HepG2 (cell line): ENCODE measurements around the gene PSMB3. TPM values are rescaled to one million over a fixed set of nuclear protein-coding genes. Genes with fewer than 3 reads are reported as not detected.

ENCODE experiments used
- ARNT2 ChIP-seq: sonication (generic); formaldehyde crosslinking; IDR thresholded peaks from 2 replicates; pipeline ENCODE4 v1.8.0; 2022; ENCODE audit warnings: mild to moderate bottlenecking, low read depth, missing genetic modification reagents, moderate library complexity
- ATAD3A ChIP-seq: sonication (generic); formaldehyde crosslinking; IDR thresholded peaks from 2 replicates; pipeline ENCODE4 v1.4.0; 2020; ENCODE audit warnings: missing genetic modification reagents
- ATM ChIP-seq: fragments of 450-650 bp; IDR thresholded peaks from 2 replicates; pipeline ENCODE4 v1.7.1; 2017; ENCODE audit warnings: mild to moderate bottlenecking, borderline replicate concordance
- BRD4 ChIP-seq: sonication (generic); formaldehyde crosslinking; IDR thresholded peaks from 2 replicates; pipeline ENCODE4 v1.4.0; 2020; ENCODE audit warnings: missing genetic modification reagents
- FOXJ3 ChIP-seq: sonication (generic); formaldehyde crosslinking; IDR thresholded peaks from 2 replicates; pipeline ENCODE4 v1.4.0; 2020; ENCODE audit warnings: missing genetic modification reagents, mild to moderate bottlenecking, borderline replicate concordance
- MEIS2 ChIP-seq: sonication (generic); formaldehyde crosslinking; IDR thresholded peaks from 2 replicates; pipeline ENCODE4 v1.9.0; 2021; ENCODE audit warnings: mild to moderate bottlenecking, missing genetic modification reagents
- MTA3 ChIP-seq: sonication (generic); formaldehyde crosslinking; IDR thresholded peaks from 2 replicates; pipeline ENCODE4 v1.4.0; 2020; ENCODE audit warnings: missing genetic modification reagents
- PHF5A ChIP-seq: IDR thresholded peaks from one replicate; pipeline ENCODE4 v1.6.1; 2018; ENCODE audit warnings: low read depth, missing genetic modification reagents; ENCODE audit not compliant: unreplicated experiment
- REXO4 ChIP-seq: sonication (generic); formaldehyde crosslinking; IDR thresholded peaks from 2 replicates; pipeline ENCODE4 v1.8.0; 2022; ENCODE audit warnings: missing genetic modification reagents, mild to moderate bottlenecking, borderline replicate concordance
- RFX1 ChIP-seq: fragments of 450-650 bp; IDR thresholded peaks from 2 replicates; pipeline ENCODE4 v1.6.1; 2017
- SNRNP70 ChIP-seq: fragments of 200-400 bp; formaldehyde crosslinking; IDR thresholded peaks from 2 replicates; pipeline ENCODE4 v1.6.1; 2017; ENCODE audit warnings: mild to moderate bottlenecking, low read depth, low read length, moderate library complexity
- TCF12 ChIP-seq, 2 experiments: fragments of 450-650 bp in 1 of 2; sonication (generic) in 1 of 2; formaldehyde crosslinking in 1 of 2; IDR thresholded peaks; 2 replicates each; pipeline versions ENCODE4 v1.6.1 to v1.8.0; 2017 to 2022; ENCODE audit warnings: antibody characterized with exemption in 1 of 2, mild to moderate bottlenecking in 1 of 2, missing genetic modification reagents in 1 of 2, moderate library complexity in 1 of 2
- ZFX ChIP-seq: sonication (generic); formaldehyde crosslinking; IDR thresholded peaks from 2 replicates; pipeline ENCODE4 v1.4.0; 2020; ENCODE audit warnings: mild to moderate bottlenecking, low read depth, missing genetic modification reagents, moderate library complexity
- ZNF24 ChIP-seq: fragments of 450-650 bp; IDR thresholded peaks from 2 replicates; pipeline ENCODE4 v1.6.1; 2017; ENCODE audit warnings: antibody characterized with exemption, mild to moderate bottlenecking
- ZNF746 ChIP-seq: sonication (generic); formaldehyde crosslinking; IDR thresholded peaks from 2 replicates; pipeline ENCODE4 v1.8.0; 2022; ENCODE audit warnings: mild to moderate bottlenecking, missing genetic modification reagents
- ZNF761 ChIP-seq: sonication (generic); formaldehyde crosslinking; conservative IDR thresholded peaks from 2 replicates; pipeline ENCODE4 v1.4.0; 2020; ENCODE audit warnings: mild to moderate bottlenecking, missing genetic modification reagents
- ZZZ3 ChIP-seq: sonication (generic); formaldehyde crosslinking; IDR thresholded peaks from 2 replicates; pipeline ENCODE4 v1.4.0; 2020; ENCODE audit warnings: missing genetic modification reagents, mild to moderate bottlenecking, borderline replicate concordance
- polyA plus RNA-seq, 8 experiments: library from polyadenylated mRNA; depleted of rRNA in 3 of 8; stranded (reverse) in 7 of 8; unstranded in 1 of 8; fragments of >200 nt; fragmentation: Illumina TruSeq in 4 of 8; extraction: Trizol in 4 of 8; gene quantifications; 2 replicates each; pipeline versions ENCODE4 v1.2.1 to v1.2.3, GENCODE V29; 2011 to 2016; ENCODE audit warnings: low read depth in 4 of 8, missing spikeins in 1 of 8, mixed read lengths in 1 of 8; ENCODE audit not compliant: insufficient read depth in 1 of 8
- total RNA-seq, 5 experiments: library from RNA; depleted of rRNA; stranded (reverse); fragments of >200 nt; fragmentation: Illumina TruSeq; extraction: Trizol; gene quantifications; 2 replicates each; pipeline ENCODE4 v1.2.3, GENCODE V29; 2016; ENCODE audit warnings: low read depth in 1 of 5
- TF ChIP-seq, protein P1 (sequence below): sonication (generic); formaldehyde crosslinking; IDR thresholded peaks from 2 replicates; pipeline ENCODE4 v1.4.0; 2020; ENCODE audit warnings: mild to moderate bottlenecking, low read depth, missing genetic modification reagents
- TF ChIP-seq, protein P2 (sequence below): sonication (generic); formaldehyde crosslinking; IDR thresholded peaks from 2 replicates; pipeline ENCODE4 v1.5.1; 2020; ENCODE audit warnings: mild to moderate bottlenecking, missing genetic modification reagents, moderate library complexity
- TF ChIP-seq, protein P3 (sequence below): IDR thresholded peaks from 2 replicates; pipeline ENCODE4 v1.6.1; 2016; ENCODE audit warnings: missing genetic modification reagents, missing compliant biosample characterization
- TF ChIP-seq, protein P4 (sequence below): IDR thresholded peaks from 2 replicates; pipeline ENCODE4 v1.6.1; 2012; ENCODE audit warnings: inconsistent platforms
- TF ChIP-seq, protein P5 (sequence below): sonication (generic); formaldehyde crosslinking; IDR thresholded peaks from 2 replicates; pipeline ENCODE4 v1.5.0; 2020; ENCODE audit warnings: mild to moderate bottlenecking, missing genetic modification reagents

PSMB3 gene
- total and polyA plus RNA-seq, 2 of the 13 experiments (the other 11 are each of a cell fraction or from before 2014, with no cell fraction given): 366 to 517 TPM

DNA sequence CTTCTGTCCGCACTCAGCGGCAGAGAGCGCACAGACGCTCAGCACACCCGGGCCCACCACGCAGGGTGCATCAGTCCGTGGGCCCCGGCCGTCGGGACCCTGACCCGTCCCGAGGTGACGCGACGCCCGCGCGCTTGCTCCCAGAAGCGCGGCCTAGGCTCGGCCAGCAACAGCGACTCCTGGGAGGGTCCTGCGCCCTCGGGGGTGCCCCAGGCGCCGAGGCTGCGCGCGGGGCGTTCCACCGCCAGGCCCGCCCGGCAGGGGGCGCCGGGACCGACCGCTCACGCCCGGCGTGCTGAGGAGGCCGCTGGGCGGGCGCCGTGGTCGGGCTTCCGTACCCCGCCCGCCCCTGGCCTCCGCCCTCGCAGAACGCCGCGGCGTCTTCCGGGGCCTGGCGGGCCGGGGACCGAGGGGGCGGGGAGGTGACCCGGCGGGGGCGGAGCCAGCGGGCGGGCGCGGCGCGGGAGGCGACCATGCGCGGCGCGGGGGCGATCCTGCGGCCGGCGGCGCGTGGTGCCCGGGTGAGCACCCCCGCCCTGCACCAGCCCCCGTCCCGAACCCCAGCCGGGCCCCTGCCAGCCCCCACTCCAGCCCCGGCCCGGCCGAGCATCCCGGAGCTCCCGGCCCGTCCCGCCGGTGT, 22.5 kb upstream of the PSMB3 start, which contains the start of gene CISD3 (continued):
- TF ChIP-seq TCF12 (IDR thresholded peaks at IDR 0.05) (no peak), TCF12 (CRISPR knock-in tag; IDR thresholded peaks at IDR 0.05) (peak; percentile 64; the same call in 1 of the 2 replicates), ZNF746 (CRISPR knock-in tag) (peak; percentile 62; the same call in 1 of the 2 replicates), RFX1 (no peak), ATM (no peak), ARNT2 (CRISPR knock-in tag) (peak; percentile 83), ZNF24 (peak; percentile 61; the same call in 1 of the 2 replicates), ZNF761 (CRISPR knock-in tag) (no peak), REXO4 (no peak), PHF5A (CRISPR knock-in tag) (peak; percentile 74), MTA3 (no peak), SNRNP70 (no peak), BRD4 (CRISPR knock-in tag) (no peak), MEIS2 (CRISPR knock-in tag) (peak; percentile 76), ZZZ3 (CRISPR knock-in tag) (no peak; the same call in 1 of the 2 replicates), ATAD3A (CRISPR knock-in tag) (0 out of 2 replicates have a peak, but pooled peaks have one; percentile 42), ZFX (peak; percentile 73), FOXJ3 (CRISPR knock-in tag) (no peak)
- TF ChIP-seq, protein P1, sequence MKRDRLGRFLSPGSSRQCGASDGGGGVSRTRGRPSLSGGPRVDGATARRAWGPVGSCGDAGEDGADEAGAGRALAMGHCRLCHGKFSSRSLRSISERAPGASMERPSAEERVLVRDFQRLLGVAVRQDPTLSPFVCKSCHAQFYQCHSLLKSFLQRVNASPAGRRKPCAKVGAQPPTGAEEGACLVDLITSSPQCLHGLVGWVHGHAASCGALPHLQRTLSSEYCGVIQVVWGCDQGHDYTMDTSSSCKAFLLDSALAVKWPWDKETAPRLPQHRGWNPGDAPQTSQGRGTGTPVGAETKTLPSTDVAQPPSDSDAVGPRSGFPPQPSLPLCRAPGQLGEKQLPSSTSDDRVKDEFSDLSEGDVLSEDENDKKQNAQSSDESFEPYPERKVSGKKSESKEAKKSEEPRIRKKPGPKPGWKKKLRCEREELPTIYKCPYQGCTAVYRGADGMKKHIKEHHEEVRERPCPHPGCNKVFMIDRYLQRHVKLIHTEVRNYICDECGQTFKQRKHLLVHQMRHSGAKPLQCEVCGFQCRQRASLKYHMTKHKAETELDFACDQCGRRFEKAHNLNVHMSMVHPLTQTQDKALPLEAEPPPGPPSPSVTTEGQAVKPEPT (CRISPR knock-in tag): no peak
- TF ChIP-seq, protein P2, sequence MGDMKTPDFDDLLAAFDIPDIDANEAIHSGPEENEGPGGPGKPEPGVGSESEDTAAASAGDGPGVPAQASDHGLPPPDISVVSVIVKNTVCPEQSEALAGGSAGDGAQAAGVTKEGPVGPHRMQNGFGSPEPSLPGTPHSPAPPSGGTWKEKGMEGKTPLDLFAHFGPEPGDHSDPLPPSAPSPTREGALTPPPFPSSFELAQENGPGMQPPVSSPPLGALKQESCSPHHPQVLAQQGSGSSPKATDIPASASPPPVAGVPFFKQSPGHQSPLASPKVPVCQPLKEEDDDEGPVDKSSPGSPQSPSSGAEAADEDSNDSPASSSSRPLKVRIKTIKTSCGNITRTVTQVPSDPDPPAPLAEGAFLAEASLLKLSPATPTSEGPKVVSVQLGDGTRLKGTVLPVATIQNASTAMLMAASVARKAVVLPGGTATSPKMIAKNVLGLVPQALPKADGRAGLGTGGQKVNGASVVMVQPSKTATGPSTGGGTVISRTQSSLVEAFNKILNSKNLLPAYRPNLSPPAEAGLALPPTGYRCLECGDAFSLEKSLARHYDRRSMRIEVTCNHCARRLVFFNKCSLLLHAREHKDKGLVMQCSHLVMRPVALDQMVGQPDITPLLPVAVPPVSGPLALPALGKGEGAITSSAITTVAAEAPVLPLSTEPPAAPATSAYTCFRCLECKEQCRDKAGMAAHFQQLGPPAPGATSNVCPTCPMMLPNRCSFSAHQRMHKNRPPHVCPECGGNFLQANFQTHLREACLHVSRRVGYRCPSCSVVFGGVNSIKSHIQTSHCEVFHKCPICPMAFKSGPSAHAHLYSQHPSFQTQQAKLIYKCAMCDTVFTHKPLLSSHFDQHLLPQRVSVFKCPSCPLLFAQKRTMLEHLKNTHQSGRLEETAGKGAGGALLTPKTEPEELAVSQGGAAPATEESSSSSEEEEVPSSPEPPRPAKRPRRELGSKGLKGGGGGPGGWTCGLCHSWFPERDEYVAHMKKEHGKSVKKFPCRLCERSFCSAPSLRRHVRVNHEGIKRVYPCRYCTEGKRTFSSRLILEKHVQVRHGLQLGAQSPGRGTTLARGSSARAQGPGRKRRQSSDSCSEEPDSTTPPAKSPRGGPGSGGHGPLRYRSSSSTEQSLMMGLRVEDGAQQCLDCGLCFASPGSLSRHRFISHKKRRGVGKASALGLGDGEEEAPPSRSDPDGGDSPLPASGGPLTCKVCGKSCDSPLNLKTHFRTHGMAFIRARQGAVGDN (CRISPR knock-in tag): peak; percentile 58
- TF ChIP-seq, protein P3, sequence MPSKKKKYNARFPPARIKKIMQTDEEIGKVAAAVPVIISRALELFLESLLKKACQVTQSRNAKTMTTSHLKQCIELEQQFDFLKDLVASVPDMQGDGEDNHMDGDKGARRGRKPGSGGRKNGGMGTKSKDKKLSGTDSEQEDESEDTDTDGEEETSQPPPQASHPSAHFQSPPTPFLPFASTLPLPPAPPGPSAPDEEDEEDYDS (CRISPR knock-in tag): no peak
- TF ChIP-seq, protein P4, sequence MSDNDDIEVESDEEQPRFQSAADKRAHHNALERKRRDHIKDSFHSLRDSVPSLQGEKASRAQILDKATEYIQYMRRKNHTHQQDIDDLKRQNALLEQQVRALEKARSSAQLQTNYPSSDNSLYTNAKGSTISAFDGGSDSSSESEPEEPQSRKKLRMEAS: peak; percentile 69; the same call in 1 of the 2 replicates
- TF ChIP-seq, protein P5, sequence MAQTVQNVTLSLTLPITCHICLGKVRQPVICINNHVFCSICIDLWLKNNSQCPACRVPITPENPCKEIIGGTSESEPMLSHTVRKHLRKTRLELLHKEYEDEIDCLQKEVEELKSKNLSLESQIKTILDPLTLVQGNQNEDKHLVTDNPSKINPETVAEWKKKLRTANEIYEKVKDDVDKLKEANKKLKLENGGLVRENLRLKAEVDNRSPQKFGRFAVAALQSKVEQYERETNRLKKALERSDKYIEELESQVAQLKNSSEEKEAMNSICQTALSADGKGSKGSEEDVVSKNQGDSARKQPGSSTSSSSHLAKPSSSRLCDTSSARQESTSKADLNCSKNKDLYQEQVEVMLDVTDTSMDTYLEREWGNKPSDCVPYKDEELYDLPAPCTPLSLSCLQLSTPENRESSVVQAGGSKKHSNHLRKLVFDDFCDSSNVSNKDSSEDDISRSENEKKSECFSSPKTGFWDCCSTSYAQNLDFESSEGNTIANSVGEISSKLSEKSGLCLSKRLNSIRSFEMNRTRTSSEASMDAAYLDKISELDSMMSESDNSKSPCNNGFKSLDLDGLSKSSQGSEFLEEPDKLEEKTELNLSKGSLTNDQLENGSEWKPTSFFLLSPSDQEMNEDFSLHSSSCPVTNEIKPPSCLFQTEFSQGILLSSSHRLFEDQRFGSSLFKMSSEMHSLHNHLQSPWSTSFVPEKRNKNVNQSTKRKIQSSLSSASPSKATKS: no peak
